HEK293T (cell line): ENCODE data around the gene EIF5.

Source experiments
- FOXK2 ChIP-seq: fragments of 450-650 bp; IDR thresholded peaks from 2 replicates; pipeline ENCODE4 v1.6.1; 2016; ENCODE audit warnings: mild to moderate bottlenecking
- FOXM1 ChIP-seq: fragments of 450-650 bp; IDR thresholded peaks from 2 replicates; pipeline ENCODE4 v1.6.1; 2017; ENCODE audit warnings: mild to moderate bottlenecking, borderline replicate concordance
- HDGF ChIP-seq: fragments of 450-650 bp; IDR thresholded peaks from 2 replicates; pipeline ENCODE4 v1.6.1; 2017; ENCODE audit warnings: antibody characterized with exemption, borderline replicate concordance
- NFRKB ChIP-seq: fragments of 450-650 bp; IDR thresholded peaks from 2 replicates; pipeline ENCODE4 v1.6.1; 2016; ENCODE audit warnings: mild to moderate bottlenecking, moderate library complexity
- SP1 ChIP-seq: fragments of 450-650 bp; IDR thresholded peaks from 2 replicates; pipeline ENCODE4 v1.6.1; 2017
- SUZ12 ChIP-seq: fragments of 450-650 bp; IDR thresholded peaks from 2 replicates; pipeline ENCODE4 v1.6.1; 2016; ENCODE audit warnings: mild to moderate bottlenecking

- TF ChIP-seq SP1: no peak
- no peak for TF ChIP-seq SUZ12
- TF ChIP-seq FOXK2: no peak
- TF ChIP-seq FOXM1: no peak
- no peak for TF ChIP-seq HDGF
- no peak for TF ChIP-seq NFRKB
Measured at GRCh38 chr14:103286460-103286859, 47.6 kb upstream of the EIF5 start.
